GM19043 (cell line): ENCODE measurements around the gene BCL2L13.
"Not testable (repeated sequence)": the region's sequence is repeated elsewhere in the genome, so short reads cannot be mapped to it uniquely, and the experiment has no call there.

ENCODE experiments used
- ATAC-seq: cut with Tn5 transposase; IDR thresholded peaks from one replicate; pipeline ENCODE4 v1.9.1; 2021; ENCODE audit warnings: low read depth; ENCODE audit not compliant: unreplicated experiment

BCL2L13 gene

GRCh38 chr22:17633998-17634323 is 4.6 kb upstream of the BCL2L13 start:
- no peak for ATAC-seq

GRCh38 chr22:17634696-17635095 is 3.9 kb upstream of the BCL2L13 start:
- no peak for ATAC-seq

GRCh38 chr22:17636850-17637249 is 1.7 kb upstream of the BCL2L13 start:
- ATAC-seq = not testable (repeated sequence)

- ATAC-seq = no peak
Measured at GRCh38 chr22:17637490-17638181, 921 bp upstream of the BCL2L13 start.

- ATAC-seq = no peak
Measured at GRCh38 chr22:17638182-17638431, 450 bp upstream of the BCL2L13 start.

GRCh38 chr22:17639247-17639741 is 737 bp downstream of the BCL2L13 start:
- ATAC-seq = no peak

GRCh38 chr22:17641269-17641668 is 2.7 kb downstream of the BCL2L13 start:
- ATAC-seq = no peak

- ATAC-seq = not testable (repeated sequence)
Measured at GRCh38 chr22:17642357-17642756, 3.8 kb downstream of the BCL2L13 start.

GRCh38 chr22:17647452-17647851 is 8.9 kb downstream of the BCL2L13 start:
- ATAC-seq = no peak

- no peak for ATAC-seq
Measured at GRCh38 chr22:17647991-17648390, 9.4 kb downstream of the BCL2L13 start.

- no peak for ATAC-seq
Measured at GRCh38 chr22:17648569-17648968, 10.0 kb downstream of the BCL2L13 start.

- no peak for ATAC-seq
Measured at GRCh38 chr22:17655289-17655688, 16.7 kb downstream of the BCL2L13 start.

- no peak for ATAC-seq
Measured at GRCh38 chr22:17656870-17657395, 18.4 kb downstream of the BCL2L13 start.

GRCh38 chr22:17664414-17665055 is 26.0 kb downstream of the BCL2L13 start:
- ATAC-seq = no peak

- ATAC-seq = no peak
Measured at GRCh38 chr22:17665248-17665647, 26.7 kb downstream of the BCL2L13 start.

GRCh38 chr22:17665854-17666253 is 27.3 kb downstream of the BCL2L13 start:
- no peak for ATAC-seq

GRCh38 chr22:17671521-17672092 is 33.0 kb downstream of the BCL2L13 start:
- ATAC-seq = not testable (repeated sequence)

- no peak for ATAC-seq
Measured at GRCh38 chr22:17672417-17672991, 33.9 kb downstream of the BCL2L13 start.

- ATAC-seq = no peak
Measured at GRCh38 chr22:17674152-17674551, 35.6 kb downstream of the BCL2L13 start.

GRCh38 chr22:17675584-17675983 is 37.0 kb downstream of the BCL2L13 start:
- ATAC-seq = no peak

GRCh38 chr22:17678817-17679385 is 40.3 kb downstream of the BCL2L13 start:
- ATAC-seq = no peak
